Astrocyte of the cerebellum (primary cell): ENCODE measurements around the gene RTL5.
"Not testable (repeated sequence)": the region's sequence is repeated elsewhere in the genome, so short reads cannot be mapped to it uniquely, and the experiment has no call there.

Source experiments
- DNase-seq: peaks from one replicate; pipeline ENCODE4 v3.0.0-alpha.2; 2011; ENCODE audit warnings: low read depth
- H3K4me3 ChIP-seq: 2 replicates; pipeline ENCODE4 v1.5.1; 2011; ENCODE audit warnings: mild to moderate bottlenecking, low read depth, low read length, moderate library complexity
- CTCF ChIP-seq: IDR thresholded peaks from 2 replicates; pipeline ENCODE4 v1.5.1; 2012; ENCODE audit warnings: low read length, low read depth, moderate library complexity, mild to moderate bottlenecking; ENCODE audit errors: missing control alignments
- in situ Hi-C: cut with HindIII; loops from 2 replicates; pipeline ENCODE4 v1.10.0; 2017; ENCODE audit warnings: low sequenced_read_pairs

Gene RTL5

GRCh38 chrX:72131317-72132294, at the start of gene RTL5:
Gene RTL5, minus strand, starts transcription at chrX:72131915.
- no peak for TF ChIP-seq CTCF
- H3K4me3 ChIP-seq, result peak within 1 kb of the TSS; percentile 43
- peak; percentile 35 for DNase-seq
- in situ Hi-C loops, result no loop called here

GRCh38 chrX:72180539-72180938, 48.8 kb upstream of the RTL5 start:
- in situ Hi-C loops, result no loop called here
- no peak overlapping the region for H3K4me3 ChIP-seq
- no peak for DNase-seq
- no peak for TF ChIP-seq CTCF

GRCh38 chrX:72176981-72177380, 45.3 kb upstream of the RTL5 start:
- TF ChIP-seq CTCF, result no peak
- in situ Hi-C loops, result no loop called here
- no peak for DNase-seq
- no peak overlapping the region for H3K4me3 ChIP-seq

GRCh38 chrX:72176289-72176688, 44.6 kb upstream of the RTL5 start:
- DNase-seq, in situ Hi-C loops, H3K4me3 ChIP-seq: not testable (repeated sequence)

GRCh38 chrX:72169008-72169728, 37.5 kb upstream of the RTL5 start:
- DNase-seq, result no peak
- in situ Hi-C loops, result no loop called here
- no peak for TF ChIP-seq CTCF
- H3K4me3 ChIP-seq, result no peak overlapping the region

GRCh38 chrX:72165551-72165950, 33.8 kb upstream of the RTL5 start:
- DNase-seq, result no peak
- H3K4me3 ChIP-seq, result no peak overlapping the region
- in situ Hi-C loops, result no loop called here
- TF ChIP-seq CTCF, result no peak

GRCh38 chrX:72159769-72160168, 28.1 kb upstream of the RTL5 start:
- in situ Hi-C loops, result no loop called here
- no peak for TF ChIP-seq CTCF
- no peak for DNase-seq
- no peak overlapping the region for H3K4me3 ChIP-seq
